Erythroblast (primary cell): ENCODE measurements around the gene GATAD2B.

Experiments used
- GATA1 ChIP-seq: IDR thresholded peaks from 2 replicates; pipeline ENCODE4 v1.6.1; 2011; ENCODE audit warnings: low read depth, mild to moderate bottlenecking, control low read depth, low read length, moderate library complexity
- POLR2A ChIP-seq: IDR thresholded peaks from 2 replicates; pipeline ENCODE4 v1.6.1; 2011; ENCODE audit warnings: mild to moderate bottlenecking, low read length

DNA sequence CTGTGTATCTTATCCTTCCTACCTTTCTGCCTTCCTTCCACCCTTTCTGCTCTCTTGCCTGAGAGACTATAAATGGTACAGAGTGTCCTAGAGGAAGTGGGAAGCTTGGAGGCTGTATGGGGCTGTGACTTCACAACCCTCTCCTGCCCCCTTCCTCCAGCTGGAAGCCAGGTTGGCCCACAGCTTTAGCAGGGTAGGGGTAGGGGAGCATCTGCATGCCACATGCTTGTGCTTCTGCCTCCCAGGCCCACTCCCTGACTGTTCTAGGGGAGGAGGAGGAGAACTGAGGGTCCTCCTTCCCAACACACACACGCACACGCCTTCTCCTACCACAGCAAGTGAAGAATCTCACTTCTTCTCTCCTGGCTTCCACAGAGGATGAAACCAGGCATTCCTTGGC lies 151.5 kb downstream of the GATAD2B start:
- no peak for TF ChIP-seq POLR2A
- no peak for TF ChIP-seq GATA1
